Kidney tubule cell (primary cell): ENCODE results near the gene SMARCA4.
"Not testable (repeated sequence)": the region's sequence is repeated elsewhere in the genome, so short reads cannot be mapped to it uniquely, and the experiment has no call there.

Experiments
- DNase-seq: peaks from one replicate; pipeline ENCODE4 v3.0.0-alpha.2; 2018; ENCODE audit warnings: low spot score

The SMARCA4 gene

DNA sequence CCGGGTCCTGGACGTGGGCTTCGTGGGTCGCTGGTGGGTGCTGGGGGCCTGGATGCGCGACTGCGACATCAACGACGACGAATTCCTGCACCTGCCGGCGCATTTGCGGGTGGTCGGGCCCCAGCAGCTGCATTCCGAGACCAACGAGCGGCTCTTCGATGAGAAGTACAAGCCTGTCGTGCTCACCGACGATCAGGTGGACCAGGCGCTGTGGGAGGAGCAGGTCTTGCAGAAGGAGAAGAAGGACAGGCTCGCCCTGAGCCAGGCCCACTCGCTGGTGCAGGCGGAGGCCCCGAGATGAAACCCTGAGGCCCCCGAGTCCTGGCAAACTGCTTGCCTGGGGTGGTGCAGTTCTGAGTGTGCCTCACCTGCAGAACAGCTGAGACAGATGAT lies 31.4 kb upstream of the SMARCA4 start:
- DNase-seq = no peak

GRCh38 chr19:10935371-10936059 lies 25.3 kb upstream of the SMARCA4 start:
- DNase-seq = no peak

DNA sequence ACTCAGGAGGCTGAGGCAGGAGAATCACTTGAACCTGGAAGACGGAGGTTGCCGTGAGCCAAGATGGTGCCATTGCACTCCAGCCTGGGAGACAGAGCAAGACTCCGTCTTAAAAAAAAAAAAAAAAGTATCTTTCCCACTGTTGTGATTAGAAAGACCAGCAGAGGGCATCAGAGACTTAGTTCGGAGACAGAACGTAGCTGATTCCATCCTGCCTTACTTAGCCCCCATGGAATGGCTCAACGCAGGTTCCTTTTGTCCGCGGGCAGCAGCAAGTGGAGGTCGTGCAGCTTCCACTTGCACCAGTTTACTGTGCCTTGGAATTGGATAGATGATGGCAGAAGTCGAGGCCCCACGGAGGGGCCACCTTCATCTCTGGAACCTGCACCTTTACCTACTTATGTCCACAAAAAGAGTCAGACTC lies 24.2 kb upstream of the SMARCA4 start:
- DNase-seq = peak; percentile 83

GRCh38 chr19:10941649-10942048 lies 19.2 kb upstream of the SMARCA4 start:
- not testable (repeated sequence) for DNase-seq

DNA sequence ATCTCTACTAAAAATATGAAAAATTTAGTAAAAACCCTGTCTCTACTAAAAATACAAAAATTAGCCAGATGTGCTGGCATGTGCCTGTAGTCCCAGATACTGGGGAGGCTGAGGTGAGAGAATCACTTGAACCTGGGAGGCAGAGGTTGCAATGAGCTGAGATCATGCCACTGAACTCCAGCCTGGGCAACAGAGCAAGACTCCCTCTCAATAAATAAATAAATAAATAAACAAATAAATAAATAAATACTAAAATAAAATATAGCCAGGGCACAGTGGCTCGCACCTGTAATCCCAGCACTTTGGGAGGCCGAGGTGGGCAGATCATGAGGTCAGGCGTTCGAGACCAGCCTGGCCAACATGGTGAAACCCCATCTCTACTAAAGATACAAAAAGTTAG lies 17.4 kb upstream of the SMARCA4 start:
- DNase-seq = not testable (repeated sequence)

DNA sequence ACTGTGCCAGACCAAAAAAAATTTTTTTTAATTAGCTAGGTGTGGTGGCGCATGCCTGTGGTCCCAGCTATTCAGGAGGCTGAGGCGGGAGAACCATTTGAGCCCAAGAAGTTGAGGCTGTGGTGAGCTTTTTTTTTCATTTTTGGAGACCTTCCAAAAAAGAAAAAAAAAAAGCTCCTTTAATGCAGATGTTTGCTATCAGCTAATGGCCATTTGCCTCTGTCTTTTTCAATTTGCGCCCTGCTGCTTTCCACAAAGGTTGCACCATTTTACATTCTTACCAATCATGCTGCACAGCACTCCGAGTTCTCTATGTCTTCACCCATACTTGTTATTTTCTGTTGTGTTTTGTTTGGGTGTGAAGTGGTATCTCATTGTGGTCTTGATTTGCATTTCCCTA lies 15.6 kb upstream of the SMARCA4 start:
- no peak for DNase-seq

DNA sequence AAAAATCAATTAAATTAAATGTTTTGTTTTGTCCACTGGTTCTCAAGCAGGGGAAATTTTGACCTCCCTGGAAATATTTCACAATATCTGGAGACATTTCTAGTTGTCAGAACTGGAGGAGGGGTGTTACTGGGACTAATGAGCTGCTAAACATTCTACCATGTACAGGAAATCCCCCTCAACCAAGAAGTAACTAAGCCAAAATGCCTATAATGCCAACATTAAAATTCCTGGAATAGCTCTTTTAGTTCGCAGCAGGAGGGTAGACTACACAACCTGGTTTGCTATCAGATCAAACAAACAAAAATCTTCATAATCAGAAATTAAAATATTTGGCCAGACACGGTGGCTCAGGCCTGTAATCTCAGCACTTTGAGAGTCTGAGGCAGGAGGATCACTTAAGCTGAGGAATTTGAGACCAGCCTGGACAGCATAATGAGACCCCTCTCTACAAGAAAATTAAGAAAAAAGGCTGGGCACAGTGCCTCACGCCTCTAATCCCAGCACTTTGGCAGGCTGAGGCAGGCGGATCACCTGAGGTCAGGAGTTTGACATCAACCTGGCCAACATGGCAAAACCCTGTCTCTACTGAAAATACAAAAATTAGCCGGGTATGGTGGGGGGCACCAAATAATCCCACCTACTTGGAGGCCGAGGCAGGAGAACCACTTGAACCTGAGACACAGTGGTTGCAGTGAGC lies 13.7 kb upstream of the SMARCA4 start:
- DNase-seq = peak; percentile 64

GRCh38 chr19:10952809-10953208 lies 8.0 kb upstream of the SMARCA4 start:
- DNase-seq = no peak

DNA sequence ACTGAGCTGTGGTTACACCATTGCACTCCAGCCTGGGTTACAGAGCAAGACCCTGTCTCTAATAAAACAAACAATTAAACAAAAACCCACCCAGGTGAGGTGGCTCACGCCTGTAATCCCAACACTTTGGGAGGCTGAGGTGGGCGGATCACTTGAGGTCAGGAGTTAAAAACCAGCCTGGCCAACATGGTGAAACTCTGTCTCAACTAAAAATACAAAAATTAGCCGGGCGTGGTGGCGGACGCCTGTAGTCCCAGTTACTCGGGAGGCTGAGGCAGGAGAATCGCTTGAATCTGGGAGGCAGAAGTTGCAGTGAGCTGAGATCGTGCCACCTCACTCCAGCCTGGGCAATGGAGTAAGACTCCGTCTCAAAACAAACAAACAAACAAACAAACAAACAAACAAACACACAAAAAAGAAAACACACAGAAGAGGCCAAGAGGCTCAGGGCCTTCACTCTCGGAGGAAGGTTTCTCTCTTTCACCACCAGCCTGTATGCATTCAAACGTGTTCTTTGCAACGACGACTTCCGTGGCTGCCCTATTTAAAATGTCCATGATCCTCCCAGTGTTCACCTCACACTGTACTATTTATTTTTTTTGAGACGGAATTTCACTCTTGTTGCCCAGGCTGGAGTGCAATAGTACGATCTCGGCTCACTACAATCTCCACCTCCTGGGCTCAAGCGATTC lies 1.4 kb upstream of the SMARCA4 start:
- DNase-seq = not testable (repeated sequence)

DNA sequence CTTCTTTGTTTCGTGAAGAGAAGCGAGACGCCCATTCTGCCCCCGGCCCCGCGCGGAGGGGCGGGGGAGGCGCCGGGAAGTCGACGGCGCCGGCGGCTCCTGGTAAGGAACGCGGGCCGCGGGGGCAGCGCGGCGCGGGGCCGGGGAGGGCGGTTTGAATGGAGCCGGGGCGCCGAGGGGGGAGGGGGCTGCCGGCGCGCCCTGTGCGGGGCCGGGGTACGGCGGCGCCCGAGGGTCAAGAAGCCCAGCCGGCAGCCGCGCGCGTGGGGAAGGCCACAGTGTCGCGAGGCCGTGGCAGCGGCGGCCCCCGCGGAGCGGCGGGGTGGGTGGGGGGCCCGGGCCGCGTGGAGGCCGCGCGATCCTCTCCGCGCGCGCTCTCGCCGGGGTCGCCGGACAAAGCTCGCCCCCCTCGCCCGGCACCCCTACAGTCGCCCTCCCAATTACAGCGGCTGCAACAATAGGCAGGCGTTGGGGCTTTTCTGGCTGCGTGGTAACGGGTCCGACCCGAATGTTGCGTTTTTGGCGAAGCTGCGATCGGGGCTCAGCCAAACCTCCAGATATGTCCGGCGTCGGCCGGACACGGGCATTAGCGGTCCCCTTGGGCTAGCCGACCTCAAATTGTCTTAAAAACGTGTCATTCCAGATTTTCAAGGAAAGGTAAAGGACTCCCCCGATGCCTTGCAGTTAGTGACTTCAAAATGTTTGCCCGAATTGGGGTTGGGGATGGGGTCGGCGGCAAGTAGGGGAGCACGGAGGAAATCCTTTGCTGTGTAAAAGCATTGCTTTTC lies 437 bp downstream of the SMARCA4 start:
- no peak for DNase-seq

DNA sequence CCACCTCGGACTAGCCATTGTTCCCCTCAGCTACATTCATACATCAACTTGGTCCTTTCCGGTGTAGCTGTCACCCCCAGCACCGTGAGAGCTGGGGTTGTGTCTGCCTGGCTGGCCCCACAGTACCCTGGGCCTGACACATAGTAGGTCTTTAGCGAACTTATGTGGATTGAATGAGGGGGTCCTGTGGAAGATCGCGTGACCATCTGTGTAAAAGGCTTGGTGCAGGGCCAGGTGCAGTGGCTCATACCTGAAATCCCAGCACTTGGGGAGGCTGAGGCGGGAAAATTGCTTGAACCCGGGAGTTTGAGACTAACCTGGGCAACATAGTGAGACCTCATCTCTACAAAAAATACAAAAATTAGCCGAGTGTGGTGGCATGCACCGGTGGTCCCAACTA lies 2.0 kb downstream of the SMARCA4 start:
- no peak for DNase-seq

- no peak for DNase-seq
Observed at GRCh38 chr19:10963865-10964264, 3.0 kb downstream of the SMARCA4 start.

DNA sequence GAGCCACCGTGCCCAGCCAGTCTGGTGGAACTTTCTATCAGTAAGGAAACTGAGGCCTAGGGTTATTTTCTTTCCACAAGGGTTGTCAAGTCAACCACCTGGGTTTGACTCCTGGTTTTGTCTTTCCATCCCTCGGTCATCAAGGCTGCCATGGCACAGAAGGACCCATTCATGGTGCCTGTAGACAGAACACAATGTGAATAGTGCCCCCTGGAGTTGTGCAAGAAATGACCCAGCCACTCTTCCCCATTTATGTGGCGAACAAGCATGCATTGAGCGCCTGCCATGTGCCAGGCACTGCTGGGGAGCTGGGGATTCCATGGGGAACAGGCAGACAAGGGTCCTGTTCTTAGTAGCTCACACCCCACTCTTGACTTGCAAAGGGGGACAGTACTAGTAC lies 4.1 kb downstream of the SMARCA4 start:
- no peak for DNase-seq

DNA sequence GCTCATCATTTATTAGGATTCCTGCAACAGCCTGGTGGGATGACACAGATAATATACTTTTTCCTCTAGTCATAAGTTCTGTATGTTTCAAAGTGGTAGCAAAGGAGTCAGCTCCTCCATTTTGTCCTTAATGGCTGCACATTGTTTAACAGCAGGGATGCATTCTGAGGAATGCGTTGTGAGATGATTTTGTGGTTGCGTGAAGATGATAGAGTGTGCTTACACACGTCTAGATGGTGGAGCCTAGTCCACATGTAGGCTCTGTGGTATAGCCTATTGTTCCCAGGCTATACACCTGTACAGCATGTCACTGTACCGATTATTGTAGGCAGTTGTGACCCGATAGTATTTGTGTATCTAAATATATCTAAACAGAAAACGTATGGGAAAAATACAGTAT lies 4.6 kb downstream of the SMARCA4 start:
- no peak for DNase-seq

GRCh38 chr19:10966809-10967208 lies 6.0 kb downstream of the SMARCA4 start:
- peak; percentile 38 for DNase-seq

DNA sequence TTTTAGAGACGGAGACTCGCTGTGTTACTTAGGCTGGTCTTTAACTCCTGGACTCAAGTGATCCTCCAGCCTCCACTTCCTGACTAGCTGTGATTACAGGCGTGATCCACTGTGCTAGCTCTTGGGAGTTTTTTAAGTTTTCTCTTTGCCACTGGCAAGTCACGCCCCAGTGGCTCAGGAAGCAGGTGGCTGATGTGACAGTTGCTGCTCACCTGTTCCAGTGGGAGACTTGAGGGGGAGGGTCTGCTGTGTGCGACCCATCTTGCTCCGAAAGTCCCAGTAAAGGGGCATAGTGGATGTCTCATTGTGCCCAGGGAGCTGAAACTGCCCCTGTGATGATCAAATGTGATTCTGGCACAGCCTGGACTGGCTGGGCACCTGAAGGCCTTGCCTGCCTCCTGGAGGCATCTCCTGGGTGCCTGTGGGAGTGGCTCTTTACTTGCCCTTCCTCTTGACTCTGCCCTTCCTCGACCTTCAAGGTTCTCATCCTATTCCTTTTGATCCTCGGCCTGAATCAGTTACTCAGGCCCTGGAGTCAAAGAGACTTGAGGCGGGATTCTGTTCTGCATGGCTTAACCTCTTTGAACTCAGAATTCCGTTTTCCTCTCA lies 7.8 kb downstream of the SMARCA4 start:
- peak; percentile 65 for DNase-seq

GRCh38 chr19:10971107-10971726 lies 10.4 kb downstream of the SMARCA4 start:
- DNase-seq = no peak

GRCh38 chr19:10975374-10976130 lies 14.7 kb downstream of the SMARCA4 start:
- peak; percentile 30 for DNase-seq

DNA sequence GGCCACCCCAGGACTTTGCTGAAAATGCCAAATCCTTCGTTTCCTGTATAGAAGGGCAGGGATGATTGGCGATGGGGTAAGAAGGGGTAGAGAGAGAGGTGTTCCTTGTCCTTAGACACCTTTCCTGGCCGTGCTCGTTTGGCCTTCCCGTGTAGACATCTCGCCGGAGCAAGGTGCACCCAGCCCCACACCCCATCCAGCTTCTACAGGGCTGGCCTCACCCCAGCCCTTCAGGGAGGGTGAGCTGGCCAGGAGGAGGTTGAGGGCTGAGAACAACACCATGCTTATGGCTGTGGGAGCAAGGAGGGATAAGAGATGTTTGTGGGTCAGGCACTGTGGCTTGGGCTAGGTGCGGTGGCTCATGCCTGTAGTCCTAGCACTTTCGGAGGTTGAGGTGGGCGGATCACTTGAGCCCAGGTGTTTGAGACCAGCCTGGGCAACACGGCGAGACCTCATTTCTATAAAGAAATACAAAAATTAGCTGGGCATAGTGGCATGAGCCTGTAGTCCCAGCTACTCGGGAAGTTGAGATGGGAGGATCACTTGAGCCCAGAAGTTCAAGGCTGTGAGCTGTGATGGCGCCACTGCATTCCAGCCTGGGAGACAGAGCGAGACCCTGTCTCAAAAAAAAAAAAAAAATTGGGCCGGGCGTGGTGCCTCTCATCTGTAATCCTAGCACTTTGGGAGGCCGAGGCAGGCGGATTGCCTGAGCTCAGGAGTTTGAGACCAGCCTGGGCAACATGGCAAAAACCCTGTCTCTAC lies 15.5 kb downstream of the SMARCA4 start:
- no peak for DNase-seq

- no peak for DNase-seq
Observed at GRCh38 chr19:10977742-10978092, 16.9 kb downstream of the SMARCA4 start.
